OCI-LY7 (cell line): ENCODE results near the gene MDGA2.

ENCODE experiments used
- EZH2phosphoT487 ChIP-seq: fragments of 200-600 bp; sonication (generic); IDR thresholded peaks from 2 replicates; pipeline ENCODE4 v1.6.1; 2018; ENCODE audit warnings: low read depth, borderline replicate concordance, mild to moderate bottlenecking, mixed run types, antibody characterized with exemption, low read length, moderate library complexity, mixed read lengths
- TF ChIP-seq, protein P1 (sequence below): fragments of 200-600 bp; sonication (generic); conservative IDR thresholded peaks from 2 replicates; pipeline ENCODE4 v1.5.1; 2014; ENCODE audit warnings: mild to moderate bottlenecking, antibody characterized with exemption, low read length, moderate library complexity, mixed read lengths

GRCh38 chr14:47662466-47662865 lies 12.9 kb downstream of the MDGA2 start:
- TF ChIP-seq, protein P1, sequence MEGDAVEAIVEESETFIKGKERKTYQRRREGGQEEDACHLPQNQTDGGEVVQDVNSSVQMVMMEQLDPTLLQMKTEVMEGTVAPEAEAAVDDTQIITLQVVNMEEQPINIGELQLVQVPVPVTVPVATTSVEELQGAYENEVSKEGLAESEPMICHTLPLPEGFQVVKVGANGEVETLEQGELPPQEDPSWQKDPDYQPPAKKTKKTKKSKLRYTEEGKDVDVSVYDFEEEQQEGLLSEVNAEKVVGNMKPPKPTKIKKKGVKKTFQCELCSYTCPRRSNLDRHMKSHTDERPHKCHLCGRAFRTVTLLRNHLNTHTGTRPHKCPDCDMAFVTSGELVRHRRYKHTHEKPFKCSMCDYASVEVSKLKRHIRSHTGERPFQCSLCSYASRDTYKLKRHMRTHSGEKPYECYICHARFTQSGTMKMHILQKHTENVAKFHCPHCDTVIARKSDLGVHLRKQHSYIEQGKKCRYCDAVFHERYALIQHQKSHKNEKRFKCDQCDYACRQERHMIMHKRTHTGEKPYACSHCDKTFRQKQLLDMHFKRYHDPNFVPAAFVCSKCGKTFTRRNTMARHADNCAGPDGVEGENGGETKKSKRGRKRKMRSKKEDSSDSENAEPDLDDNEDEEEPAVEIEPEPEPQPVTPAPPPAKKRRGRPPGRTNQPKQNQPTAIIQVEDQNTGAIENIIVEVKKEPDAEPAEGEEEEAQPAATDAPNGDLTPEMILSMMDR: no peak
- no peak for TF ChIP-seq EZH2phosphoT487
